ENCODE measurements around the gene PARVB. TPM values are rescaled to one million over a fixed set of nuclear protein-coding genes. Genes with fewer than 3 reads are reported as not detected.

Gene PARVB
- total RNA-seq, 6 experiments from 2014 or later = 36.5 to 44.2 (median 38.9) TPM

DNA sequence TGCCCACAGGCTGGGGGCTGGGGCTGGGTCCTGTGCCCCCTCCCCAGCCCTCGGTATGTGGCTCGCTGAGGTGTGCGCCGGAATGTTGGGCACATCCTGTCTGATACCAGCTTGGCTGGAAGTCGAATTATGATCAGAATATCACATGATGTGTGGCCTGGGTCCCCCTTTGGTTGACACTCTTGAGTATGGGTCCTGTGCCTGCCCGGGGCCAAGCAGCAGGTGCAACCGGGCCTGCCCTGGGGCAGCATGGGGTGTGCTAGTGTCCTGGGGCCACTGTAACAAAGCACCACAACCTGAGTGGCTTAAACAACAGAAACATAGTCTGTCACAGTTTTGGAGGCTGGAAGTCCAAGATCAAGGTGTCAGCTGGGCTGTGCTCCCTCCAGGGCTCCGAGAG is 52.7 kb downstream of the PARVB start:
- H3K27ac Mint-ChIP-seq = no peak overlapping the region
- no peaks in the 10 kb centered on the region for H3K4me1 Mint-ChIP-seq (ENCODE audit: low read depth)

DNA sequence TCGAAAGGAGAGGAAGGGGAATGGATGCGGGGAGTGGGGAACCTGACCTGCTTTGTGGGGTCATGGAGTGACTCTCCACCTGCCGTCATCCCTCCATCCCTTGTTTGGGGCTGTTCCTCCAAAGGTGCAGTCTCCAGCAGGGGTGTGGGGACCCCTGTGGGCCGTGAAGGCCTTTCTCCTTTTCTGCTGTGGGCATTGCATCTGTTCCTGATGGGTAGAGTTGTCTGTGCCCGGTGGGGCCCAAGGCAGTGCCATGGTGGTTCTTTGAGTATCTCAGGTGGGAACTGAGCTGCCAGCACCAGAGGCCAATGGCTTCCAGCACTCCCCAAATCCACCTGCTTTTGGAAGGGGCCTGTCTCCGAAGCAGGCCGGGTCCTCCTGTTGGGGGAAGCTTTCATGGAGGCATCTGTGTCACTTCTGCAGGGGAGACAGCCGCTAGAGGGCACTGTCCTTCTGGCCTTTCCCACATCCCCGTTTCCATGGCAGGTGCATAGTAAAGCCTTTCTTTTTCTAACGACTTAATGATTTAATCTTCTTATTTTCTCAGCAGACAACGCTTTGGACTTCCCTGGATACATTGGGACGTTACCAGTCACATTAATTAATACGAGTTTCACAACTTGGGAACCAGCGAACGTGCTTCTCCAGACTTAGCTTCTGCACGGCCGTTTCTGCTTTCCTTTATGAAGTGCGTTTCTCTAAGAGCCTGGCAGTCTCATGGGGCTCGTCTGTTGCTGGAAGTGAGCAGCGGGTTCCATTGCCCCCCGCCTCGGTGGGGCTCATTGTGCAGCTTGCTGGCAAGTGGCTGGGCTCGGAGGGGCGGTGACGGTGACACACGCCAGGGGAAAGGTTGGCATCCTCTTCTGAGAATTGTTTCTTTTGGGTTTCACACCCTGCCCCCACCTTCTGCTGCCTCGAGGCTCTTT is 57.1 kb downstream of the PARVB start:
- no peak overlapping the region for H3K27ac Mint-ChIP-seq
- peaks cover 4% of the 10 kb centered on the region; the same call in 1 of the 2 replicates for H3K36me3 Mint-ChIP-seq (ENCODE audit: low read depth)

More for the DNA sequence above, 52.7 kb downstream of the PARVB start:
- Mint-ChIP-seq H3K27me3 (ENCODE audit: insufficient read depth) (no peaks in the 10 kb centered on the region), H3K9me3 (no peaks in the 10 kb centered on the region), H3K36me3 (ENCODE audit: low read depth) (no peaks in the 10 kb centered on the region), H3K4me3 (no peak overlapping the region)
- TF ChIP-seq, protein P1, sequence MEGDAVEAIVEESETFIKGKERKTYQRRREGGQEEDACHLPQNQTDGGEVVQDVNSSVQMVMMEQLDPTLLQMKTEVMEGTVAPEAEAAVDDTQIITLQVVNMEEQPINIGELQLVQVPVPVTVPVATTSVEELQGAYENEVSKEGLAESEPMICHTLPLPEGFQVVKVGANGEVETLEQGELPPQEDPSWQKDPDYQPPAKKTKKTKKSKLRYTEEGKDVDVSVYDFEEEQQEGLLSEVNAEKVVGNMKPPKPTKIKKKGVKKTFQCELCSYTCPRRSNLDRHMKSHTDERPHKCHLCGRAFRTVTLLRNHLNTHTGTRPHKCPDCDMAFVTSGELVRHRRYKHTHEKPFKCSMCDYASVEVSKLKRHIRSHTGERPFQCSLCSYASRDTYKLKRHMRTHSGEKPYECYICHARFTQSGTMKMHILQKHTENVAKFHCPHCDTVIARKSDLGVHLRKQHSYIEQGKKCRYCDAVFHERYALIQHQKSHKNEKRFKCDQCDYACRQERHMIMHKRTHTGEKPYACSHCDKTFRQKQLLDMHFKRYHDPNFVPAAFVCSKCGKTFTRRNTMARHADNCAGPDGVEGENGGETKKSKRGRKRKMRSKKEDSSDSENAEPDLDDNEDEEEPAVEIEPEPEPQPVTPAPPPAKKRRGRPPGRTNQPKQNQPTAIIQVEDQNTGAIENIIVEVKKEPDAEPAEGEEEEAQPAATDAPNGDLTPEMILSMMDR (IDR thresholded peaks at IDR 0.05) = no peak
- DNase-seq = no peak

DNA sequence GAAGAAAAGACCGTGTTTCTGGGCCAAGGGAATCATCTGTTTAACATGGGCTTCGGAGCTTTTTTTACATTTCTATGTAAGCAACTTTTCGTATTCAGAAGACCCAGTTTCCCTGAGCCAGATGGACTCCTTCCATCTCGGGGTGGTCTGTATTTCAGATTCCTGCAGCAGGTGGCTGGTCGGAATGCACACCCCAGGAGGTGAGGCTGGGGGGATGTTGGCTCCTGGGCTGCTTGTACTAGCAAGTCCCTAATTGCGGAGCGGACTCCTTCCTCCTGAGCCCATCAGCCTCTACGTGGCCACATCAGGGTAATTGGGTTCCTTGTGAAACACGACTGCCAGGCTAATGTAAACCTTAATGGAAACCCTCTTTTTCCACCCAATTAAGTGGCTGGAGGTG is 58.7 kb downstream of the PARVB start:
- DNase-seq = no peak
- no peaks in the 10 kb centered on the region for H3K9me3 Mint-ChIP-seq
- H3K27me3 Mint-ChIP-seq (ENCODE audit: insufficient read depth) = no peaks in the 10 kb centered on the region
- no peaks in the 10 kb centered on the region for H3K4me1 Mint-ChIP-seq (ENCODE audit: low read depth)
- TF ChIP-seq, protein P1 (IDR thresholded peaks at IDR 0.05) = no peak
- H3K36me3 Mint-ChIP-seq (ENCODE audit: low read depth) = peaks cover 4% of the 10 kb centered on the region; the same call in 1 of the 2 replicates
- H3K27ac Mint-ChIP-seq = no peak overlapping the region
- no peak overlapping the region for H3K4me3 Mint-ChIP-seq

More for the DNA sequence above, 57.1 kb downstream of the PARVB start:
- Mint-ChIP-seq H3K27me3 (ENCODE audit: insufficient read depth) (no peaks in the 10 kb centered on the region), H3K4me1 (ENCODE audit: low read depth) (no peaks in the 10 kb centered on the region), H3K9me3 (no peaks in the 10 kb centered on the region), H3K4me3 (no peak overlapping the region)
- TF ChIP-seq, protein P1 (IDR thresholded peaks at IDR 0.05) = peak; percentile 94
- DNase-seq = peak; percentile 58

DNA sequence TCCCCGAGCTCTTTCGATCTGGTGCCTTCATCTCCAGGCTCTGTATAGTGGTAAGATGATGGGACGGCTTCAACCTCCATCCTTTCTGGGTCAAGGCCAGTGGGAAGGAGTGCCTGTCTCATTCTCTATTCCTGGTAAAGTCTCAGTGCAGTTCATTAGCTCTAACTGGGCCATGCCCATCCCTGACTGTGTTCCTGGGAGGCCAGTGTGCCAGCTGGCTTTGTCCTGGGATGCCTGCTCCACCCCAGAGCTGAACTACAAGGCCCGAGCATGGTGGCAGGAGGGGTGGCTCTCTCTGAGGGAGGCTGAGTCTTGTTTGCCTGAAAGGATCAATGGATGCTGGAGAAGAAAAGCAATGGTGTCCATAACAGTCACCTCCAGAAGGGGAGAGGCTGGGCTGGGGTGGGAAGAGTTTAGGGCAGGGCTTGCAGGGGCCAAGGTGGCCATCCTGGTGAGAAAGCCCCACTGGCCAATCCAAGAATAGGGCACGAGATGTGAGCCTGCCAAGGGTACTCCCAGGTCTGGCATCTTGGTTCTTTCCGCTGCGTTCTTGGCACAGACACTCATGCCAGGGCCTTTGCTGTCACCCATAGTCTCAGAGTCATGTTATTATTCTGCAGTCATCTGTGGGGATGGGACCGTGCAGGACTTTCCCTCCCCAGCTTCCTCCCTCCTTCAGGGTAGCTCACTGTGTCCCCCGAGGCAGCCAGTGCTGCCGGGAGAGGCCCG is 60.1 kb downstream of the PARVB start:
- TF ChIP-seq, protein P1 (IDR thresholded peaks at IDR 0.05) = no peak
- no peak for DNase-seq
- peaks cover 5% of the 10 kb centered on the region; the same call in 1 of the 2 replicates for H3K4me1 Mint-ChIP-seq (ENCODE audit: low read depth)
- no peaks in the 10 kb centered on the region for H3K9me3 Mint-ChIP-seq
- H3K27ac Mint-ChIP-seq = no peak overlapping the region
- no peaks in the 10 kb centered on the region; the same call in 1 of the 2 replicates for H3K27me3 Mint-ChIP-seq (ENCODE audit: insufficient read depth)
- H3K36me3 Mint-ChIP-seq (ENCODE audit: low read depth) = peaks cover 4% of the 10 kb centered on the region; the same call in 1 of the 2 replicates
- H3K4me3 Mint-ChIP-seq = no peak overlapping the region

DNA sequence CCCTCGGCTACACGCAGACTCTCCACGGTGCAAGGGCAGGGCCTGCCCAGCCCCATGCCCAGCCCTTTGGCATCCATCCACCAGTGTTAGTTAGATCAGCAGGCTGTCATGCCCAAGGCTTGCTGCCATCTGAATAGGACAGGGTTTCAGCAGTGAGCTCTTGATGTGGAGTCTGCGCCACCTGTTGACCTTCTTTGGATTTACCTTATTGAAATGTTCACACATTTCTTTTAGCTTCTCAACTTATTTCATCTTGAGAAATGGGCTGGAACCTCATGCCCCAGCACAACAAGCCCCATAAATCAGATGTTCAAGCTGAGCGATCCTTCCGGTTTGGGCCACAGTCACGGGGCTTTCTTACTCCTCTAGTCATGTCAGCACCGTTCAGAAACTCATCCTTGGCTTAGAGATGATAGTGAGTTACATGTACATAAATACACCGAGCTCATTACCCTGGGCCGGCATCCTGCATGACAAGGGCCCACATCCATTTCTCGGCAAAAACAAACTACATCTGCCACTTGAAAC is 61.7 kb downstream of the PARVB start:
- peak; percentile 50 for DNase-seq
- TF ChIP-seq, protein P1 (IDR thresholded peaks at IDR 0.05) = peak; percentile 70
- H3K27ac Mint-ChIP-seq = no peak overlapping the region
- H3K4me3 Mint-ChIP-seq = no peak overlapping the region
- peaks cover 7% of the 10 kb centered on the region; the same call in 1 of the 2 replicates for H3K4me1 Mint-ChIP-seq (ENCODE audit: low read depth)
- peaks cover 4% of the 10 kb centered on the region; the same call in 1 of the 2 replicates for H3K36me3 Mint-ChIP-seq (ENCODE audit: low read depth)
- H3K27me3 Mint-ChIP-seq (ENCODE audit: insufficient read depth) = no peaks in the 10 kb centered on the region; the same call in 1 of the 2 replicates
- no peaks in the 10 kb centered on the region for H3K9me3 Mint-ChIP-seq

Data from HFFc6 (cell line).